ENCODE results near the gene ALDH16A1.

Gene ALDH16A1

GRCh38 chr19:49475995-49476880 lies 23.2 kb downstream of the ALDH16A1 start:
- TF ChIP-seq POU2F2 (IDR thresholded peaks at IDR 0.05; ENCODE audit: low read depth, low read length) (no peak), POLR2A (IDR thresholded peaks at IDR 0.05; ENCODE audit: low read depth, low read length) (no peak), PAX5 (IDR thresholded peaks at IDR 0.05; ENCODE audit: insufficient read depth, low read length, severe bottlenecking) (no peak), POLR2AphosphoS5 (IDR thresholded peaks at IDR 0.05; ENCODE audit: low read depth, low read length) (no peak), SPI1 (IDR thresholded peaks at IDR 0.05; ENCODE audit: low read depth, low read length) (no peak), TAF1 (IDR thresholded peaks at IDR 0.05; ENCODE audit: low read depth, low read length) (no peak)
- DNase-seq (ENCODE audit: insufficient read length, low spot score) (no peak), FAIRE-seq (no peak)

GRCh38 chr19:49479975-49480628 lies 27.1 kb downstream of the ALDH16A1 start:
- FAIRE-seq: no peak
- DNase-seq (ENCODE audit: insufficient read length, low spot score): no peak
- no peak for TF ChIP-seq POLR2A (IDR thresholded peaks at IDR 0.05; ENCODE audit: low read depth, low read length)
- no peak for TF ChIP-seq PAX5 (IDR thresholded peaks at IDR 0.05; ENCODE audit: insufficient read depth, low read length, severe bottlenecking)
- TF ChIP-seq POU2F2 (IDR thresholded peaks at IDR 0.05; ENCODE audit: low read depth, low read length): no peak

GRCh38 chr19:49481020-49481683 lies 28.1 kb downstream of the ALDH16A1 start:
- DNase-seq (ENCODE audit: insufficient read length, low spot score) (no peak), FAIRE-seq (no peak)
- no peak for TF ChIP-seq POLR2AphosphoS5 (IDR thresholded peaks at IDR 0.05; ENCODE audit: low read depth, low read length)
- TF ChIP-seq POLR2A (IDR thresholded peaks at IDR 0.05; ENCODE audit: low read depth, low read length): no peak
- TF ChIP-seq POU2F2 (IDR thresholded peaks at IDR 0.05; ENCODE audit: low read depth, low read length): no peak
- TF ChIP-seq TAF1 (IDR thresholded peaks at IDR 0.05; ENCODE audit: low read depth, low read length): no peak

GRCh38 chr19:49486232-49486631 lies 33.2 kb downstream of the ALDH16A1 start:
- FAIRE-seq (no peak), DNase-seq (ENCODE audit: insufficient read length, low spot score) (no peak)
- no peak for TF ChIP-seq TAF1 (IDR thresholded peaks at IDR 0.05; ENCODE audit: low read depth, low read length)
- no peak for TF ChIP-seq POLR2A (IDR thresholded peaks at IDR 0.05; ENCODE audit: low read depth, low read length)
- TF ChIP-seq POLR2AphosphoS5 (IDR thresholded peaks at IDR 0.05; ENCODE audit: low read depth, low read length): no peak

- no peak for DNase-seq (ENCODE audit: insufficient read length, low spot score)
- TF ChIP-seq PAX5 (IDR thresholded peaks at IDR 0.05; ENCODE audit: insufficient read depth, low read length, severe bottlenecking) (no peak), TAF1 (IDR thresholded peaks at IDR 0.05; ENCODE audit: low read depth, low read length) (no peak)
- FAIRE-seq: no peak
These were observed 33.8 kb downstream of the ALDH16A1 start for GRCh38 chr19:49486710-49487276.

GRCh38 chr19:49487277-49488045 lies 34.4 kb downstream of the ALDH16A1 start, which contains the start of gene RPL13A:
Gene RPL13A, plus strand, starts transcription at chr19:49487608. Its CDS starts 22 bp downstream, at chr19:49487630.
- FAIRE-seq (peak; percentile 99), DNase-seq (ENCODE audit: insufficient read length, low spot score) (peak; percentile 93)
- TF ChIP-seq POU2F2 (IDR thresholded peaks at IDR 0.05; ENCODE audit: low read depth, low read length) (peak; percentile 83), SPI1 (IDR thresholded peaks at IDR 0.05; ENCODE audit: low read depth, low read length) (no peak), PAX5 (IDR thresholded peaks at IDR 0.05; ENCODE audit: insufficient read depth, low read length, severe bottlenecking) (no peak), POLR2A (IDR thresholded peaks at IDR 0.05; ENCODE audit: low read depth, low read length) (peak; percentile 99), TAF1 (IDR thresholded peaks at IDR 0.05; ENCODE audit: low read depth, low read length) (peak; percentile 99), POLR2AphosphoS5 (IDR thresholded peaks at IDR 0.05; ENCODE audit: low read depth, low read length) (peak; percentile 99)

- FAIRE-seq (no peak), DNase-seq (ENCODE audit: insufficient read length, low spot score) (no peak)
These were observed 35.2 kb downstream of the ALDH16A1 start for GRCh38 chr19:49488046-49488862.

GRCh38 chr19:49488863-49489537 lies 36.0 kb downstream of the ALDH16A1 start:
- TF ChIP-seq POLR2A (IDR thresholded peaks at IDR 0.05; ENCODE audit: low read depth, low read length): no peak; the same call in 1 of the 2 replicates
- no peak for TF ChIP-seq POLR2AphosphoS5 (IDR thresholded peaks at IDR 0.05; ENCODE audit: low read depth, low read length)
- TF ChIP-seq TAF1 (IDR thresholded peaks at IDR 0.05; ENCODE audit: low read depth, low read length): 0 out of 2 replicates have a peak, but pooled peaks have one; percentile 19
- no peak for TF ChIP-seq SPI1 (IDR thresholded peaks at IDR 0.05; ENCODE audit: low read depth, low read length)
- DNase-seq (ENCODE audit: insufficient read length, low spot score): no peak
- FAIRE-seq: no peak

More at GRCh38 chr19:49488046-49488862, 35.2 kb downstream of the ALDH16A1 start:
- TF ChIP-seq POLR2A (IDR thresholded peaks at IDR 0.05; ENCODE audit: low read depth, low read length): no peak; the same call in 1 of the 2 replicates
